HG02610 (cell line): ENCODE results near the gene RBPJ.

ENCODE experiments used
- ATAC-seq: cut with Tn5 transposase; IDR thresholded peaks from one replicate; pipeline ENCODE4 v1.9.1; 2021; ENCODE audit warnings: mild to moderate bottlenecking, moderate library complexity; ENCODE audit not compliant: unreplicated experiment

Gene RBPJ

GRCh38 chr4:26320538-26321372 lies at the start of gene RBPJ:
TSS of gene RBPJ (plus strand) at chr4:26321014. CDS start at chr4:26321029, 15 bp downstream.
- ATAC-seq: peak; percentile 22

GRCh38 chr4:26271703-26272102 lies 49.1 kb upstream of the RBPJ start:
- no peak for ATAC-seq

GRCh38 chr4:26272654-26273615 lies 47.9 kb upstream of the RBPJ start:
- ATAC-seq: no peak

- ATAC-seq: no peak
These were observed 47.2 kb upstream of the RBPJ start for GRCh38 chr4:26273616-26273980.

GRCh38 chr4:26275281-26275680 lies 45.5 kb upstream of the RBPJ start:
- ATAC-seq: no peak

GRCh38 chr4:26279446-26279845 lies 41.4 kb upstream of the RBPJ start:
- ATAC-seq: no peak

- ATAC-seq: no peak
These were observed 38.9 kb upstream of the RBPJ start for GRCh38 chr4:26281881-26282280.

- ATAC-seq: no peak
These were observed 36.3 kb upstream of the RBPJ start for GRCh38 chr4:26284536-26284935.

- ATAC-seq: no peak
These were observed 35.5 kb upstream of the RBPJ start for GRCh38 chr4:26285272-26285671.

GRCh38 chr4:26287756-26288155 lies 33.1 kb upstream of the RBPJ start:
- ATAC-seq: no peak

GRCh38 chr4:26288355-26288909 lies 32.4 kb upstream of the RBPJ start:
- ATAC-seq: peak; percentile 92

- ATAC-seq: no peak
These were observed 31.4 kb upstream of the RBPJ start for GRCh38 chr4:26289401-26289800.

GRCh38 chr4:26290321-26290720 lies 30.5 kb upstream of the RBPJ start:
- ATAC-seq: no peak

GRCh38 chr4:26294904-26295303 lies 25.9 kb upstream of the RBPJ start:
- ATAC-seq: no peak

GRCh38 chr4:26296021-26296420 lies 24.8 kb upstream of the RBPJ start:
- ATAC-seq: no peak

- ATAC-seq: no peak
These were observed 24.3 kb upstream of the RBPJ start for GRCh38 chr4:26296514-26296913.

- ATAC-seq: no peak
These were observed 23.6 kb upstream of the RBPJ start for GRCh38 chr4:26297219-26297618.

- ATAC-seq: no peak
These were observed 22.4 kb upstream of the RBPJ start for GRCh38 chr4:26298198-26298947.

GRCh38 chr4:26299254-26299882 lies 21.4 kb upstream of the RBPJ start:
- peak; percentile 90 for ATAC-seq
